Measurements from ENCODE around the gene HMBS. TPM values are rescaled to one million over a fixed set of nuclear protein-coding genes. Genes with fewer than 3 reads are reported as not detected.

Gene HMBS
- total RNA-seq, 1 donor from 2014 or later, result 10.0 TPM

GRCh38 chr11:119107538-119108145 lies 23.0 kb downstream of the HMBS start:
- H3K4me3 ChIP-seq (ENCODE audit: low read depth, low read length), result peak overlapping the region; percentile 81
- DNase-seq (ENCODE audit: low read depth) (no peak), FAIRE-seq (no peak)
- TF ChIP-seq CTCF (IDR thresholded peaks at IDR 0.05; ENCODE audit: insufficient read depth, low read length, severe bottlenecking), result no peak
- peaks cover 8% of the 10 kb centered on the region for H3K36me3 ChIP-seq (ENCODE audit: control insufficient read depth, insufficient read depth, low read length)
- H3K27me3 ChIP-seq (ENCODE audit: control insufficient read depth, insufficient read depth, low read length), result no peaks in the 10 kb centered on the region

- Histone ChIP-seq H3K27me3 (ENCODE audit: control insufficient read depth, insufficient read depth, low read length) (no peaks in the 10 kb centered on the region), H3K4me3 (ENCODE audit: low read depth, low read length) (peak overlapping the region; percentile 81), H3K36me3 (ENCODE audit: control insufficient read depth, insufficient read depth, low read length) (peaks cover 8% of the 10 kb centered on the region)
- DNase-seq (ENCODE audit: low read depth) (peak; percentile 71), FAIRE-seq (peak; percentile 23)
- TF ChIP-seq CTCF (IDR thresholded peaks at IDR 0.05; ENCODE audit: insufficient read depth, low read length, severe bottlenecking), result no peak
These were observed 23.6 kb downstream of the HMBS start for GRCh38 chr11:119108146-119108856.

GRCh38 chr11:119108857-119109221 lies 24.2 kb downstream of the HMBS start:
- no peak overlapping the region for H3K4me3 ChIP-seq (ENCODE audit: low read depth, low read length)
- FAIRE-seq (no peak), DNase-seq (ENCODE audit: low read depth) (no peak)
- peaks cover 8% of the 10 kb centered on the region for H3K36me3 ChIP-seq (ENCODE audit: control insufficient read depth, insufficient read depth, low read length)
- H3K27me3 ChIP-seq (ENCODE audit: control insufficient read depth, insufficient read depth, low read length), result no peaks in the 10 kb centered on the region
- TF ChIP-seq CTCF (IDR thresholded peaks at IDR 0.05; ENCODE audit: insufficient read depth, low read length, severe bottlenecking), result no peak

- H3K27me3 ChIP-seq (ENCODE audit: control insufficient read depth, insufficient read depth, low read length), result no peaks in the 10 kb centered on the region
- no peak for TF ChIP-seq CTCF (IDR thresholded peaks at IDR 0.05; ENCODE audit: insufficient read depth, low read length, severe bottlenecking)
- H3K4me3 ChIP-seq (ENCODE audit: low read depth, low read length), result no peak overlapping the region
- DNase-seq (ENCODE audit: low read depth), result no peak
- no peak for FAIRE-seq
- peaks cover 8% of the 10 kb centered on the region for H3K36me3 ChIP-seq (ENCODE audit: control insufficient read depth, insufficient read depth, low read length)
These were observed 25.2 kb downstream of the HMBS start for GRCh38 chr11:119109843-119110242.

- no peak for TF ChIP-seq CTCF (IDR thresholded peaks at IDR 0.05; ENCODE audit: insufficient read depth, low read length, severe bottlenecking)
- FAIRE-seq (no peak), DNase-seq (ENCODE audit: low read depth) (no peak)
- no peaks in the 10 kb centered on the region for H3K27me3 ChIP-seq (ENCODE audit: control insufficient read depth, insufficient read depth, low read length)
- no peak overlapping the region for H3K4me3 ChIP-seq (ENCODE audit: low read depth, low read length)
- H3K36me3 ChIP-seq (ENCODE audit: control insufficient read depth, insufficient read depth, low read length), result peaks cover 8% of the 10 kb centered on the region
These were observed 25.8 kb downstream of the HMBS start for GRCh38 chr11:119110439-119110838.
